ENCODE measurements around the gene DARS2.
"Not testable (repeated sequence)": the region's sequence is repeated elsewhere in the genome, so short reads cannot be mapped to it uniquely, and the experiment has no call there.

DARS2 gene

DNA sequence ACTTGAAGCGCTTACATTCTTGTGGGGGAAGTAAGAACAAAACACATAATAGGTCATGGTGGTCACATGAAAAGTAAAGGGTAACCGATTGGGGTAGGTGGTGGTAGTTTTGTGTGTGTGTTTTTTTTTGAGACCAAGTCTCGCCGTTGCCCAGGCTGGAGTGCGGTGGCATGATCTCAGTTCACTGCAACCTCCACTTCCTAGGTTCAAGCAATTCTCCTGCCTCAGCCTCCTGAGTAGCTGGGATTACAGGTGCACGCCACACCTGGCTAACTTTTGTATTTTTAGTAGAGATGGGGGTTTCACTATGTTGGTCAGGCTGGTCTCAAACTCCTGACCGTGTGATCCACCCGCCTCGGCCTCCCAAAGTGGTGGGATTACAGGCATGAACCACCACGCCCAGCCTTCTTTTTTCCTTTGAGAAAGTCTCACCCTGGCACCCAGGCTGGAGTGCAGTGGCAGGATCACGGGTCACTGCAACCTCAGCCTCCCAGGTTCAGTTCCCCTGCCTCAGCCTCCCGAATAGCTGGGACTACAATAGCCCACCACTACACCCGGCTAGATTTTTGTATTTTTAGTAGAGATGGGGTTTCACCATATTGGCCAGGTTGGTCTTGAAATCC, 37.8 kb downstream of the DARS2 start:
- not testable (repeated sequence) for H3K27ac ChIP-seq (ENCODE audit: low read length); H3K9me3 ChIP-seq (ENCODE audit: control insufficient read depth in 1 of 2, low read length in 2 of 2); H3K27me3 ChIP-seq (ENCODE audit: low read depth, low read length); H3K4me3 ChIP-seq (ENCODE audit: low read depth in 1 of 2, low read length in 2 of 2)
- peaks cover 11 to 14% of the 10 kb centered on the region in 2 donors for H3K4me1 ChIP-seq (ENCODE audit: control insufficient read depth in 1 of 2, insufficient read depth in 2 of 2, low read length in 2 of 2)
- peaks cover 46 to 54% of the 10 kb centered on the region in 2 donors for H3K36me3 ChIP-seq (ENCODE audit: control insufficient read depth in 1 of 2, insufficient read depth in 2 of 2, low read length in 2 of 2)

DNA sequence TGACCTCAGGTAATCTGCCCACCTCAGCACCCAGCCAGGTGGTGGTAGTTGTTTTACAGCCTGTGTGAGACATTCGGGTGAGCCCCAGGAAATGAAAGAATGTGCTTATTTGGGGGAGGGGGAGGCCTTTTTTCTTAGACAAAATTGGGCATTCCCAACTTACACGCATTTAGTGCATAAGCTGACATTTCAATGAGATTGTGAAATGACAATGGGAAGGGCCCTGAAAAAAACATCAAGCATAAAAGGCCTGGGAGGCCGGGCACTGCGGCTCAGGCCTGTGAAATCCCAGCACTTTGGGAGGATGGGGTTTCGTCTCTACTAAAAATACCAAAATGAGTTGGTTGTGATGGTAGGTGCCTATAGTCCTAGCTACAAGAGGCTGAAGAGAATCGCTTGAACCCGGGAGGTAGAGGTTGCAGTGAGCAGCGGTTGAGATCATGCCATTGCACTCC, 38.3 kb downstream of the DARS2 start:
- Histone ChIP-seq H3K4me1 (ENCODE audit: control insufficient read depth in 1 of 2, insufficient read depth in 2 of 2, low read length in 2 of 2) (peaks cover 11 to 14% of the 10 kb centered on the region in 2 donors), H3K36me3 (ENCODE audit: control insufficient read depth in 1 of 2, insufficient read depth in 2 of 2, low read length in 2 of 2) (peaks cover 40 to 49% of the 10 kb centered on the region in 2 donors), H3K4me3 (ENCODE audit: low read depth in 1 of 2, low read length in 2 of 2) (no peak overlapping the region), H3K9me3 (ENCODE audit: control insufficient read depth in 1 of 2, low read length in 2 of 2) (no peaks in the 10 kb centered on the region), H3K27ac (ENCODE audit: low read length) (no peak overlapping the region), H3K27me3 (ENCODE audit: low read depth, low read length) (no peaks in the 10 kb centered on the region)

DNA sequence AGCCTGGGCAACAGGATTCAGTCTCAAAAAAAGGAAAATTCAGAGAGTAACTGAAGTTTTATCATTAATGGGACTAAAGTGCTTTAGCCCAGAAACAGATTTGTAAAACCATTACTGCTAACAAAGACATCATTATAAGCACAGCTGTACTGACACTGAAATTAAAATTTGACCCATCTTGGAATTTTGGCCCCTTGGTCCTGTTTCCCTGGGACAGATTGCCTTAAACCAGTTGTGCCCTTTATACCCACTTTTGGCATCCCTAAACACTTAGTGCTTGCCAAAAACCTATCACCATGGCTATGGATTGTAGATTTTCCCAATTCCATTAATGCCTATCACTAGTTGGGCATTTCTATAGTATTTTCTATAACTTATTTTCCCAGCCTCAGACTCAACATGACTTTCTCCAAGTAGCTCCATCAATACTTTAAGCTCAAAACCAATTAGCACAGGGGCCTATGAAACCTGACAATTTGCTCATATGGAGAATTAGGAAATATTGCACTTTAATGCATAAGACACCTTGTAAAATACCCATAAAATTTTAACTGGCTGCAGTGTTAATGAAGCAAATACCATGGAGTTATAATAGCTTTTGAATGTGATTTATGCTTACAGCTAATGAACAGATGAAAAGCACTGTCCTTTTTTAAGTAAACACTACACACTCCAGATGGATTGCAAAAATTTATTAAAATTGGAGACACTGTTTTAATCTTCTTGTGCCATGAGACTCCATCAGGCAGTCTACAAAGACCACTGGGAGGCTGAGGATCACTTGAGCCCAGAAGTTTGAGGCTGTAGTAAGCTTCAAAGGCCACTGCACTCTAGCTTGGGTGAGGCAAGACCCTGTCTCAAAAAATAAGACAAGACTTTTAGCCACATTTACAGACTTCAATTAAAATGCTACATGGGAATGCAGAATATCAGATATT, 39.0 kb downstream of the DARS2 start:
- H3K9me3 ChIP-seq (ENCODE audit: control insufficient read depth in 1 of 2, low read length in 2 of 2), result no peaks in the 10 kb centered on the region
- peaks cover 11 to 14% of the 10 kb centered on the region in 2 donors for H3K4me1 ChIP-seq (ENCODE audit: control insufficient read depth in 1 of 2, insufficient read depth in 2 of 2, low read length in 2 of 2)
- H3K36me3 ChIP-seq (ENCODE audit: control insufficient read depth in 1 of 2, insufficient read depth in 2 of 2, low read length in 2 of 2), result peaks cover 37 to 44% of the 10 kb centered on the region in 2 donors
- no peak overlapping the region for H3K4me3 ChIP-seq (ENCODE audit: low read depth in 1 of 2, low read length in 2 of 2)
- no peak overlapping the region for H3K27ac ChIP-seq (ENCODE audit: low read length)
- H3K27me3 ChIP-seq (ENCODE audit: low read depth, low read length), result no peaks in the 10 kb centered on the region

DNA sequence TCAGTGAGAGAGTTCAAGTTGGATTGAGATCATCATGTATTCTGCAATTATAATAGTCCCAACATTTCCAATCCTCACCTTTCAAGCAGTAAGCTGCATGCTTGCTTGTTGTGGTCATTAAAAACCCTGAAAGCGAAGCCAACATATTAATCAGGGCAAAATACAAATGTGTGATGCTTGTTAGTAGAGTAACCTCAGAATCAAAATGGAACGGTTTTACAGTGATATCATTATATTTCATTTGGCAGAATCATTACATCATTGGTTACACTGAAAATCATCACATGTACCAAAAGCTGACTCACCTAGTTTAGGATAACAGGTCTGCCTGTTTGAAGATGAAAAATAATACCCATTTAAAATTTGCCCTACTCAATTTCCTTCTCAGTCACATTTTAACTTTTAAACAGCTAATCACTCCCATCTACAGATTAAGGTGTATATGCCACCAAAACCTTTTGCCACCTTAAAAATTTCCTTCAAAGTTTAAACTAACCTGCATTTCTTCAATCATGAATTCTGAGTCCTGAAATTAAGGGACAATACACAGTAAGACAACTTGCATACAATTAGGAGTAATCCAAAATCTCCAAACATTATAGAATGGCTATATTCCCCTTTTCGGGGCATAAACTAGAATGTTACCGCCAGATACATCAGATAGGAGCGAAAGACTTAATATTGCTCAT, 39.9 kb downstream of the DARS2 start:
- H3K4me3 ChIP-seq (ENCODE audit: low read depth in 1 of 2, low read length in 2 of 2), result peak overlapping the region in 1 of 2 donors; percentile 37
- no peaks in the 10 kb centered on the region for H3K27me3 ChIP-seq (ENCODE audit: low read depth, low read length)
- peaks cover 12 to 16% of the 10 kb centered on the region in 2 donors for H3K4me1 ChIP-seq (ENCODE audit: control insufficient read depth in 1 of 2, insufficient read depth in 2 of 2, low read length in 2 of 2)
- H3K36me3 ChIP-seq (ENCODE audit: control insufficient read depth in 1 of 2, insufficient read depth in 2 of 2, low read length in 2 of 2), result peaks cover 37 to 44% of the 10 kb centered on the region in 2 donors
- no peaks in the 10 kb centered on the region for H3K9me3 ChIP-seq (ENCODE audit: control insufficient read depth in 1 of 2, low read length in 2 of 2)
- H3K27ac ChIP-seq (ENCODE audit: low read length), result no peak overlapping the region

DNA sequence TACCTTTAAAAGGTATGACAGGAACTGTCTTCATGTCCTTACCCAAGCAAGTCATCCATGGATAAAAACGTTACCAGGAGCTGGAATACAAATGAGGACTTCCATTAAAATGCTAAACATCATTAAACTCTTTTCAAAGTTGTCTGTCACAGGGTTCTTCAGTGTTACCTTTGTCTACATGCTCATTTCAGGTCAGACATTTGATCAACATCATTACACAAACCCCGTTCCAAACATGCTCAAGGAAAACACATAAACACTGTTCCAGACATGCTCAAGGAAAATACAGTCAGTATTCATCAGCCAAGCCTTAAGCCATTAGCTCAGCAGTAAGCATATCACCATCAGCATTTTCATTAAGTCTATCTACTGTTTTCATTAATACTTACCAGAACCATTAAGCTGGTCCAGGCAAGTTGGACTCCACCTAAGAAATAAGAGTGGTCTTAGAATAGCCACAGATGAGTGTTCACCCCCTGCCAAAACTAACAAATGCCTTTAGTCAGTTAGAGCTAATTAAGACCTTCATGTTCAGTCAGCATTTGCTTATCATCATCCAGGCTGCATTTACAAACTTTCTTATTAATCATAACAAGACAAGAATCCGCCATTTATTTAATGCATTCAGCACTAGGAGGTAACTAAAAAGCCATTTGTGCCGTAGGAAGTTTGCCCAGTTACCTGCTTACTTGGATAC, 41.1 kb downstream of the DARS2 start:
- no peaks in the 10 kb centered on the region for H3K27me3 ChIP-seq (ENCODE audit: low read depth, low read length)
- no peaks in the 10 kb centered on the region for H3K9me3 ChIP-seq (ENCODE audit: control insufficient read depth in 1 of 2, low read length in 2 of 2)
- H3K27ac ChIP-seq (ENCODE audit: low read length), result peak overlapping the region; percentile 98
- peaks cover 14 to 19% of the 10 kb centered on the region in 2 donors for H3K4me1 ChIP-seq (ENCODE audit: control insufficient read depth in 1 of 2, insufficient read depth in 2 of 2, low read length in 2 of 2)
- peaks cover 37 to 46% of the 10 kb centered on the region in 2 donors for H3K36me3 ChIP-seq (ENCODE audit: control insufficient read depth in 1 of 2, insufficient read depth in 2 of 2, low read length in 2 of 2)
- peak overlapping the region; percentile 84 to 96 for H3K4me3 ChIP-seq (ENCODE audit: low read depth in 1 of 2, low read length in 2 of 2)

DNA sequence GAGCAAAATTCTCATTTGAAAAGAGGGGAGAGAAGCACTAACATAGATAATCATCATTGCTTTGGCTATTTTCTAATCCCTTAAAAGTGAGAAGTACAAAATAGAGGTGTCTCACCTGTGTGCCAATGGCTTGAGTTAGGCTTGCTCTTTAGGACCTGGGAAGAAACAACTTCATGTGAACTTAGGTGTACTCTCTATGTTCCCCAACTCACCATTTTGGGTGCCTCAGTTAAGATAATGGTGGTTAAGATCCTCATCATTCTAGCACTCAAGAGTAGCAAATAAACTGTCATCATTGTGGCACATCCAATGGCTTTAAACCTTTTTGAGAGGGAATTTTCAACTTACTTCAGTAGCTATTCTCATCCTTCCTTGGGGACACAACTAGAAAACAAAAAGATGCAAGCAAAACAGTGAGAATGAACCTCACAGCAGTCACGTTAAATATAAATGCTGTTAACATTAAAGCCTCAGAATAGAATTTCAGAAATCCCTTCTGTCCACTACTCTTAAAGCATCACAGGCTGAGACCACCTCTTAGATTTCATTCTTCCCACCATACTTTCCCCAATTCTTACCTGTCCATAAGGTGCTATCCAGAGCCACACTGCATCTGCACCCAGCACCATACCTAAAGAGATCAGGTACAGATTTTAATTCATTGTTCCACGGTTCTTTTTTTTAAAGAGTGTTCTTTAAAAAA, 42.1 kb downstream of the DARS2 start:
- no peaks in the 10 kb centered on the region for H3K27me3 ChIP-seq (ENCODE audit: low read depth, low read length)
- peaks cover 37 to 49% of the 10 kb centered on the region in 2 donors for H3K36me3 ChIP-seq (ENCODE audit: control insufficient read depth in 1 of 2, insufficient read depth in 2 of 2, low read length in 2 of 2)
- peaks cover 14 to 19% of the 10 kb centered on the region in 2 donors for H3K4me1 ChIP-seq (ENCODE audit: control insufficient read depth in 1 of 2, insufficient read depth in 2 of 2, low read length in 2 of 2)

DNA sequence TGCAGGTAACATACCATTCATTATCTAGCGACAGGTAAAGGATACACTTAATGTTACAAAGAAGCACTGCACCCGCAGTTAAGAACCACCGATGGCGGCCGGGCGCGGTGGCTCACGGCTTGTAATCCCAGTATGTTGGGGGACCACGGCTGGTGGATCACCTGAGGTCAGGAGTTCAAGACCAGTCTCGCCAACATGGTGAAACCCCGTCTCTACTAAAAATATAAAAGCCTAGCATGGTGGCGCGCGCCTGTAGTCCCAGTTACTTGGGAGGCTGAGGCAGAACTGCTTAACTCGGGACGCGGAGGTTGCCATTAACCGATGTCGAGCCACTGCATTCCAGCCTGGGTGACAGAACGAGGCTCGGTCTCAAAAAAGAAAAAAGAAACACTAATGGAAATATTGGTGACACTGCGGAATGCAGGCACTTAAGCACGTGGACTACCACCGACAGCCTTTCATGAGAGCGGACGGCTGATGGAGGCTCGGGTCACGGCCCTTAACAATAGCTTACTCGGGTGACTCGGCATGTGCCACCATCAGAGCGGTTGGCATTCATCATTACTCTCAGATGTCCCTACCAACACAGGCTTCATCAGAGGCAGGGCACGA, 42.8 kb downstream of the DARS2 start:
- H3K27me3 ChIP-seq (ENCODE audit: low read depth, low read length), result no peaks in the 10 kb centered on the region
- peak overlapping the region; percentile 84 to 96 for H3K4me3 ChIP-seq (ENCODE audit: low read depth in 1 of 2, low read length in 2 of 2)
- H3K36me3 ChIP-seq (ENCODE audit: control insufficient read depth in 1 of 2, insufficient read depth in 2 of 2, low read length in 2 of 2), result peaks cover 32 to 49% of the 10 kb centered on the region in 2 donors
- H3K4me1 ChIP-seq (ENCODE audit: control insufficient read depth in 1 of 2, insufficient read depth in 2 of 2, low read length in 2 of 2), result peaks cover 14 to 19% of the 10 kb centered on the region in 2 donors
- H3K27ac ChIP-seq (ENCODE audit: low read length), result peak overlapping the region; percentile 98
- no peaks in the 10 kb centered on the region for H3K9me3 ChIP-seq (ENCODE audit: control insufficient read depth in 1 of 2, low read length in 2 of 2)

More for the DNA sequence above, 42.1 kb downstream of the DARS2 start:
- no peaks in the 10 kb centered on the region for H3K9me3 ChIP-seq (ENCODE audit: control insufficient read depth in 1 of 2, low read length in 2 of 2)
- peak overlapping the region; percentile 98 for H3K27ac ChIP-seq (ENCODE audit: low read length)
- peak overlapping the region; percentile 84 to 96 for H3K4me3 ChIP-seq (ENCODE audit: low read depth in 1 of 2, low read length in 2 of 2)

DNA sequence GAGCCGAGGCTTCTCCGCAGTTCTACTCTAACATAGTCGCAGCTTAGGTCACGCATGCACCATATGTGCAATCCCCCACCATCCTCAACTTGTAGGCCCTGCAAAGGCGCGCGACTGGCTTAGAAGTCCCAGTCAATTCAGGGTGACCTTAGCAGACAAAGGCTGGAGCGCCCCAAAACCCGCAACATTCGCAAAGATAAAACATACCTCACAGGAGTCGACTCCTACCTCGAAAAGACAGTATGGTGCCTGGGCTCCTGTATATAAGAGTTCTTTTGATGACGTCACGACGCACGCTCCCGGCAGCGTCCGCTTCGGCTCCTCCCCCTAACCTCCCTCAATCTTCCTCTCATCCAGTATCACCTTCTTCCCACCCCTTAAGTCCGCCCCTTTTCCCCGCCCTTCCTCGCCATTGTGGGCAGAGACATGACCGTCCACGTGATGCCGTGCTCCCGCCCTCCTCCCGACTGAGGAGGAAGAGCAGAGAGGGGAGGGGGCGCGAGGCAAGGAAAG, 43.3 kb downstream of the DARS2 start, which contains the start of gene GAS5:
TSS of gene GAS5 (minus strand) at position 237 of the 513 bp plus-strand sequence.
- Histone ChIP-seq H3K4me1 (ENCODE audit: control insufficient read depth in 1 of 2, insufficient read depth in 2 of 2, low read length in 2 of 2) (peaks cover 14 to 19% of the 10 kb centered on the region in 2 donors), H3K4me3 (ENCODE audit: low read depth in 1 of 2, low read length in 2 of 2) (peak within 1 kb of the TSS; percentile 84 to 96), H3K9me3 (ENCODE audit: control insufficient read depth in 1 of 2, low read length in 2 of 2) (no peaks in the 10 kb centered on the region), H3K36me3 (ENCODE audit: control insufficient read depth in 1 of 2, insufficient read depth in 2 of 2, low read length in 2 of 2) (peaks cover 32 to 44% of the 10 kb centered on the region in 2 donors), H3K27ac (ENCODE audit: low read length) (peak within 1 kb of the TSS; percentile 98), H3K27me3 (ENCODE audit: low read depth, low read length) (no peaks in the 10 kb centered on the region)

DNA sequence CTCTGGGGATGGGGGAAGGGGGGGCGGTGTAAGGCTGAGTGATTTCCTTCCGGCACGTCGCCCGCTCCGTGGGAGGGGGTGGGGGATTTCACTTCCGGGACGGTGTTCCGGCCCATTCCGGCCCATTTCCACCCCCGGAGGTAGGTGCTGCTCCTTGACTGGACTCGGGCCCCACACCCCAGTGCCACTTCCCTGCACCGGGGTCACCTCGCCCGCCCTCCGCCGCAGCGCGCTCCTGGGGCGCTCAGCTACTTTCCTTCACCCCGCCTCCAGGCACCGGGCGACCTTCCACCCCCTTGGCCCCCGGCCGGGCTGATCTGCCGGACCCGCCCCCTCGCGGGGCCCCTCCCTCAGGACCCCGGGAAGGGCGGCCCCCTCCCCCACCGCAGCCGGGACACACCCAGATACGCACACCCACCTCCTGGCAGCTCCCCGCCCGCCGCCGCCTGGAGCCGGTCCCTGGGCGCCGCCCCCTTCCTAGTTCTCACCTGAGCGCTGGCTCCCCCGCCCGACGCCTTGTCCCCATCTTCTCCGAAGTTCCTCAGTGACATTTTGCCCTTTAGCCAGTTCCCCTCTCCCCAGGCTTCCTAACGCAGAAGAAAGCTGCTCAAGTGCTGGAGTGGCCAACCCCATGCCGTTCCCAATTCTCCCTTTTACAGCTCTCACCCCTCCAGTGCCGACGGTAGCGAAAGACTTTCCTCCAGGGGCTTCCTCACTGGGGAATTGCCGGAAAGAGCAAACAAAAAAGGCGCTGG, 44.0 kb downstream of the DARS2 start, which contains the start of gene ZBTB37:
TSS of gene ZBTB37 (plus strand) at position 115 of the 755 bp plus-strand sequence. CDS start 1,846 bp downstream, outside the sequence.
- H3K4me3 ChIP-seq (ENCODE audit: low read depth in 1 of 2, low read length in 2 of 2), result peak within 1 kb of the TSS; percentile 84 to 96
- H3K27ac ChIP-seq (ENCODE audit: low read length), result peak within 1 kb of the TSS; percentile 98
- peaks cover 29 to 38% of the 10 kb centered on the region in 2 donors for H3K36me3 ChIP-seq (ENCODE audit: control insufficient read depth in 1 of 2, insufficient read depth in 2 of 2, low read length in 2 of 2)
- H3K27me3 ChIP-seq (ENCODE audit: low read depth, low read length), result no peaks in the 10 kb centered on the region
- no peaks in the 10 kb centered on the region for H3K9me3 ChIP-seq (ENCODE audit: control insufficient read depth in 1 of 2, low read length in 2 of 2)
- H3K4me1 ChIP-seq (ENCODE audit: control insufficient read depth in 1 of 2, insufficient read depth in 2 of 2, low read length in 2 of 2), result peaks cover 14 to 19% of the 10 kb centered on the region in 2 donors
